Ovary (tissue), 9 donors: ENCODE results near the gene ABCA4. TPM values are rescaled to one million over a fixed set of nuclear protein-coding genes. Genes with fewer than 3 reads are reported as not detected.

Source experiments
- DNase-seq, 5 donors: peaks; one replicate each; pipeline ENCODE4 v3.0.0-alpha.2; 2019 to 2020
- H3K27ac ChIP-seq, 2 donors: fragments of 200-600 bp; one replicate each; pipeline versions ENCODE4 v1.5.1 to v1.8.0; 2019 to 2022
- H3K27me3 ChIP-seq: fragments of 200-600 bp; one replicate; pipeline ENCODE4 v1.8.0; 2022
- H3K36me3 ChIP-seq: fragments of 200-600 bp; sonication (generic); one replicate; pipeline ENCODE4 v1.5.1; 2019
- H3K4me1 ChIP-seq: one replicate; pipeline ENCODE4 v1.8.1; 2013; ENCODE audit warnings: mild to moderate bottlenecking, moderate library complexity; ENCODE audit not compliant: insufficient read depth
- H3K4me3 ChIP-seq: fragments of 200-600 bp; sonication (generic); one replicate; pipeline ENCODE4 v1.5.1; 2017
- H3K9me3 ChIP-seq, 2 donors: fragments of 200-600 bp in 1 of 2; sonication (generic) in 1 of 2; one replicate each; pipeline versions ENCODE4 v1.5.1 to v1.8.1; 2013 to 2019; ENCODE audit warnings: mild to moderate bottlenecking in 1 of 2, moderate library complexity in 1 of 2
- EP300 ChIP-seq: sonication (generic); formaldehyde crosslinking; IDR thresholded peaks from one replicate; pipeline ENCODE4 v1.6.1; 2017; ENCODE audit warnings: antibody characterized with exemption
- POLR2A ChIP-seq: fragments of 450-650 bp; IDR thresholded peaks from one replicate; pipeline ENCODE4 v1.6.1; 2017; ENCODE audit warnings: antibody characterized with exemption, mild to moderate bottlenecking, moderate library complexity
- WGBS, 3 donors: extraction: QIAGEN DNeasy Blood & Tissue Kit in 1 of 3; methylation state at CpG; one replicate each; pipeline versions ENCODE4 v1.1.5 to v1.1.7; 2013 to 2017; 5-methylcytosine and 5-hydroxymethylcytosine counted together
- intact Hi-C, 4 donors: fragments of 100-400 bp; cut with DNase I; formaldehyde crosslinking; loops; one replicate each; pipeline versions ENCODE4 v1.11.0 to v1.15.1; 2022 to 2023
- polyA plus RNA-seq, 2 donors: library from polyadenylated mRNA; stranded (reverse); fragments of 200-250 nt in 1 of 2; fragments of 350-450 nt in 1 of 2; fragmentation: Illumina TruSeq in 1 of 2; extraction: RNeasy Lipid Tissue Mini Kit (QIAGEN cat#74804) in 1 of 2; gene quantifications; one replicate each; pipeline ENCODE4 v1.2.3, GENCODE V29; 2013 to 2014
- total RNA-seq, 7 donors: library from RNA; depleted of rRNA in 2 of 7; stranded (reverse); fragments of >200 nt in 2 of 7; fragmentation: NEBNext Ultra II Directional in 3 of 7; extraction: Animal tissue kit (Norgen Biotek cat#: 25700) in 3 of 7; gene quantifications; one replicate each; pipeline versions ENCODE4 v1.1.0 to v1.2.4, GENCODE V29; 2016 to 2023
- TF ChIP-seq, protein P1 (sequence below), 3 donors: fragments of 450-650 bp in 2 of 3; fragments of 200-600 bp in 1 of 3; IDR thresholded peaks; one replicate each; pipeline versions ENCODE4 v1.5.1 to v1.8.0; 2016 to 2022; ENCODE audit warnings: antibody characterized with exemption in 3 of 3, mild to moderate bottlenecking in 1 of 3
- donor health status: DM: no; HTN: no; CAD: no; lungs with moderate emphysema.
- donor health status: DM: no; HTN: no; CAD: no.
- donor health status: Bipolar disorder and iron deficiency.
- donor health status: DM: yes; HTN: yes; CAD: no.
- donor health status: DM: no; HTN: no; CAD: no.
- donor health status: DM: yes; HTN: yes; CAD: no.

Gene ABCA4
- total and polyA plus RNA-seq, 9 donors, result 0.12 to 3.1 (median 0.35) TPM

DNA sequence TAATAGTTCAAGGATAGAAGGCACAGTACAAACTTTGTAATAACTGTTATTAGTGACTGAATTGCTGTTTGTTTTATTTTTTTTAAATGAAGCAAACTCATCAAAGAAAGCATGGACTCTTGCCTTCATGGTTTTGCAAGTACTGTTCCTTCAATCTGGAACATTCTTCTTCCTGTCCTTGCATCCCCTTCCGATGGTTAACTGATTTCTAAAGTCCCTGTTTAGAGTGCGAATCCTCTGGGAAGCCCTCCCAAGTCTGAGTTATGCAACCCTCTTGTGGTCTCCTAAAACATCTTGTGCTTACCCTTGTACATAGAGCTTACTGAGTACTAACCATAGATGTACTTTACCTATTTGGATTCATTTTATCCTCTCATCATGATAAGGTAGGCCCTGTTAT, 159.5 kb downstream of the ABCA4 start:
- TF ChIP-seq POLR2A, result no peak
- TF ChIP-seq EP300, result no peak
- TF ChIP-seq, protein P1, sequence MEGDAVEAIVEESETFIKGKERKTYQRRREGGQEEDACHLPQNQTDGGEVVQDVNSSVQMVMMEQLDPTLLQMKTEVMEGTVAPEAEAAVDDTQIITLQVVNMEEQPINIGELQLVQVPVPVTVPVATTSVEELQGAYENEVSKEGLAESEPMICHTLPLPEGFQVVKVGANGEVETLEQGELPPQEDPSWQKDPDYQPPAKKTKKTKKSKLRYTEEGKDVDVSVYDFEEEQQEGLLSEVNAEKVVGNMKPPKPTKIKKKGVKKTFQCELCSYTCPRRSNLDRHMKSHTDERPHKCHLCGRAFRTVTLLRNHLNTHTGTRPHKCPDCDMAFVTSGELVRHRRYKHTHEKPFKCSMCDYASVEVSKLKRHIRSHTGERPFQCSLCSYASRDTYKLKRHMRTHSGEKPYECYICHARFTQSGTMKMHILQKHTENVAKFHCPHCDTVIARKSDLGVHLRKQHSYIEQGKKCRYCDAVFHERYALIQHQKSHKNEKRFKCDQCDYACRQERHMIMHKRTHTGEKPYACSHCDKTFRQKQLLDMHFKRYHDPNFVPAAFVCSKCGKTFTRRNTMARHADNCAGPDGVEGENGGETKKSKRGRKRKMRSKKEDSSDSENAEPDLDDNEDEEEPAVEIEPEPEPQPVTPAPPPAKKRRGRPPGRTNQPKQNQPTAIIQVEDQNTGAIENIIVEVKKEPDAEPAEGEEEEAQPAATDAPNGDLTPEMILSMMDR (IDR thresholded peaks at IDR 0.05), result no peak

DNA sequence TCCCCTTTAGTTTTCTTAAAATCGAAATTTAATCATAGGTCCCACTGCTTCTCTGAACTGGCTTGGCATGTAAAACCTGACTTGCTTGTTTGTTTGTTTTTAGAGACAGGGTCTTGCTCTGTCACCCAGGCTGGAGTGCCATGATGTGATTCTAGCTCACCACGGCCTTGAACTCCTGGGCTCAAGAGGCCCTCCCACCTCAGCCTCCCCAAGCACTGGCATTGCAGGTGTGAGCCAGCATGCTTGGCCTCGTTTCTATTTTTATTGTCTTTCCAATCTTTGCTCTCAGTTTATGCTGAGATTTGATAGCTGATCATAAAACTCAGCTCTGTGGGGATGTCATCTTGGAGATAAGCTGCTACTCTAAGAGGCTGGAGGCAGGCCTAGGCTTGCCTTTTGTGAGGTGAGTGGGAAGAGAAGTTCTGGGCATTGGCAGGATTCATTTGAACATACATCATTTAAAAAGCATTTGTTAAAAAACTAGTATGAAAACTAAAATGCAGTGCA, 160.3 kb downstream of the ABCA4 start:
- Histone ChIP-seq H3K27ac (no peak overlapping the region), H3K36me3 (no peaks in the 10 kb centered on the region), H3K4me1 (peaks cover 2% of the 10 kb centered on the region), H3K9me3 (no peaks in the 10 kb centered on the region), H3K4me3 (no peak overlapping the region), H3K27me3 (no peaks in the 10 kb centered on the region)
- TF ChIP-seq EP300, result no peak
- no peak for TF ChIP-seq POLR2A
- TF ChIP-seq, protein P1 (IDR thresholded peaks at IDR 0.05), result no peak
- 29 to 40% (median 32%) methylated on average over 3 of the region's 3 CpGs for WGBS, 3 donors
- DNase-seq, result no peak
- intact Hi-C loops, result no loop called here

More for the DNA sequence above, 159.5 kb downstream of the ABCA4 start:
- peaks cover 2% of the 10 kb centered on the region for H3K4me1 ChIP-seq
- 80 to 83% (median 83%) methylated on average over 2 of the region's 2 CpGs for WGBS, 3 donors
- no peak overlapping the region for H3K4me3 ChIP-seq
- no peaks in the 10 kb centered on the region for H3K27me3 ChIP-seq
- H3K36me3 ChIP-seq, result no peaks in the 10 kb centered on the region
- no peaks in the 10 kb centered on the region for H3K9me3 ChIP-seq
- DNase-seq, result no peak
- intact Hi-C loops, result no loop called here
- no peak overlapping the region for H3K27ac ChIP-seq

DNA sequence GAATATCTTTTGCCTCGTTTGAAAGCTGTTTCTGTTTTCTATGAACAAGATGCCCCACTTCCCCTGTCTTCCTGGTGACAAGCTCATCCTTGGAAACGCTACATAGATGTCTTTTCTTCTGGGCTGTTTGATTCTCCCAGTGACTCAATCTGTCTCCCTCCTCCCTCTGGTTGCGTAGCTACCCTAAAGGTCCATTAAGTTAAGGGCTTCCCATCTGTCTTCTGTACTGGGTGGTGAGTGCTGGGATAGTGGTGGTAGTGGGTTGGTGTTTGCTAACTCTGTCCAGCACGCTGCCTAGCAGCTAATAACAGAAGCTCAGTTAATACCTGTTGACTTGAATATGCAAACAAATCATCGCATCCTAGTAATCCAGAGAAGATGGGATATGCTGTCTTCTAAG, 161.5 kb downstream of the ABCA4 start:
- no peak overlapping the region for H3K4me3 ChIP-seq
- no peaks in the 10 kb centered on the region for H3K9me3 ChIP-seq
- TF ChIP-seq POLR2A, result no peak
- no peak for TF ChIP-seq EP300
- TF ChIP-seq, protein P1 (IDR thresholded peaks at IDR 0.05), result no peak
- no peaks in the 10 kb centered on the region for H3K36me3 ChIP-seq
- intact Hi-C loops, result no loop called here
- 81 to 88% (median 85%) methylated on average over 5 of the region's 5 CpGs for WGBS, 3 donors
- H3K27ac ChIP-seq, result no peak overlapping the region
- no peak for DNase-seq
- H3K27me3 ChIP-seq, result no peaks in the 10 kb centered on the region
- H3K4me1 ChIP-seq, result peaks cover 2% of the 10 kb centered on the region

DNA sequence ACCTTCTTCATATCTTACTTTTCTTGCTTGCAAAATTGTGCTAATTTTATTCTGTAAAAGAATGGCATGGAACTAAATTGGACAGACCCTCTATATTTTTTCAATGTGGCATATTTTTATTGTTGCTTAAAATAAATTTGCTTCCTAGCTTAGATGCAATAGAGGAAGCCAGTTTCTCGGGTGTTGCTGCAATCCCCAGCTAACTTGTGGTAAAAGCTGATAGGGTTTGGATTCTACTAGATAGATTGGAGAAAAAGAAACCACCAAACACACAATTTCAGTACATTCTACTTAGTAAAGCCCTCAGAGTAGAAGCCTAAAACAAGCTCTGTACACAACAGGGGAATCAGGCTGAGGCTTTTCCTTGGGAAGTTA, 162.2 kb downstream of the ABCA4 start:
- H3K27me3 ChIP-seq, result no peaks in the 10 kb centered on the region
- H3K27ac ChIP-seq, result no peak overlapping the region
- no peak for DNase-seq
- TF ChIP-seq EP300 (no peak), POLR2A (no peak)
- TF ChIP-seq, protein P1 (IDR thresholded peaks at IDR 0.05), result no peak
- H3K4me3 ChIP-seq, result no peak overlapping the region
- no peaks in the 10 kb centered on the region for H3K36me3 ChIP-seq
- H3K4me1 ChIP-seq, result peaks cover 2% of the 10 kb centered on the region
- WGBS, 3 donors, result 46 to 71% (median 57%) methylated on average over 1 of the region's 1 CpG
- H3K9me3 ChIP-seq, result no peaks in the 10 kb centered on the region
- intact Hi-C loops, result no loop called here
